Kidney (tissue), 14 donors: Measurements from ENCODE around the gene MMS22L. TPM values are rescaled to one million over a fixed set of nuclear protein-coding genes. Genes with fewer than 3 reads are reported as not detected.

ENCODE experiments used
- DNase-seq, 5 donors: peaks; one replicate each; pipeline ENCODE4 v3.0.0-alpha.2; 2013 to 2020
- FAIRE-seq: peaks from 2 replicates; lab custom pipeline; 2012; peaks lifted over from hg19 to GRCh38; lab: Jason Lieb, UNC
- H3K27ac ChIP-seq, 2 donors: one replicate each; pipeline ENCODE4 v1.7.0; 2013; ENCODE audit warnings: low read depth in 2 of 2, low read length in 2 of 2, inconsistent platforms in 1 of 2
- H3K27me3 ChIP-seq: one replicate; pipeline ENCODE4 v1.7.1; 2013; ENCODE audit warnings: low read length, inconsistent platforms; ENCODE audit not compliant: control insufficient read depth, insufficient read depth
- H3K36me3 ChIP-seq, 3 donors: one replicate each; pipeline versions ENCODE4 v1.7.0 to v1.7.1; 2013; ENCODE audit warnings: low read length in 3 of 3, control low read depth in 1 of 3, inconsistent platforms in 1 of 3; ENCODE audit not compliant: insufficient read depth in 3 of 3, control insufficient read depth in 2 of 3
- H3K4me1 ChIP-seq, 3 donors: one replicate each; pipeline versions ENCODE4 v1.7.0 to v1.7.1; 2013; ENCODE audit warnings: low read length in 3 of 3, inconsistent platforms in 1 of 3, low read depth in 1 of 3; ENCODE audit not compliant: control insufficient read depth in 2 of 3, insufficient read depth in 2 of 3
- H3K4me3 ChIP-seq, 3 donors: one replicate each; pipeline versions ENCODE4 v1.7.0 to v1.8.1; 2013; ENCODE audit warnings: low read length in 3 of 3, control low read depth in 1 of 3, inconsistent platforms in 1 of 3
- H3K9ac ChIP-seq, 3 donors: one replicate each; pipeline versions ENCODE4 v1.7.0 to v1.7.1; 2013; ENCODE audit warnings: low read length in 3 of 3, control low read depth in 1 of 3, inconsistent platforms in 1 of 3
- H3K9me3 ChIP-seq, 3 donors: one replicate each; pipeline versions ENCODE4 v1.7.0 to v1.7.1; 2013; ENCODE audit warnings: low read length in 3 of 3, control low read depth in 1 of 3, inconsistent platforms in 1 of 3; ENCODE audit not compliant: control insufficient read depth in 2 of 3, insufficient read depth in 1 of 3
- intact Hi-C: fragments of 100-400 bp; cut with DNase I; formaldehyde crosslinking; loops from one replicate; pipeline ENCODE4 v1.11.1; 2022
- polyA plus RNA-seq: library from polyadenylated mRNA; stranded (reverse); fragments of 350-450 nt; fragmentation: Illumina TruSeq; extraction: RNeasy Lipid Tissue Mini Kit (QIAGEN cat#74804); gene quantifications from one replicate; pipeline ENCODE4 v1.2.3, GENCODE V29; 2014; ENCODE audit warnings: low read depth, low replicate concordance; ENCODE audit not compliant: insufficient read depth
- total RNA-seq: library from RNA; stranded (reverse); fragmentation: NEBNext Ultra II Directional; extraction: Animal tissue kit (Norgen Biotek cat#: 25700); gene quantifications from one replicate; pipeline ENCODE4 v1.2.1, GENCODE V29; 2021
- TF ChIP-seq, protein P1 (sequence below): IDR thresholded peaks from 3 replicates; pipeline ENCODE4 v1.5.1; 2012; ENCODE audit warnings: mild to moderate bottlenecking, moderate library complexity, borderline replicate concordance; ENCODE audit not compliant: insufficient read depth; ENCODE audit errors: extremely low read depth
- donor health status: control.
- donor health status: control.
- donor health status: control.
- donor health status: control.
- donor health status: control.
- donor health status: DM: yes; HTN: yes; CAD: no.
- donor health status: Normal renal cell carcinoma (clear cell type).

Gene MMS22L
- total and polyA plus RNA-seq, 2 donors from 2014 or later, result 1.7 to 9.5 TPM

DNA sequence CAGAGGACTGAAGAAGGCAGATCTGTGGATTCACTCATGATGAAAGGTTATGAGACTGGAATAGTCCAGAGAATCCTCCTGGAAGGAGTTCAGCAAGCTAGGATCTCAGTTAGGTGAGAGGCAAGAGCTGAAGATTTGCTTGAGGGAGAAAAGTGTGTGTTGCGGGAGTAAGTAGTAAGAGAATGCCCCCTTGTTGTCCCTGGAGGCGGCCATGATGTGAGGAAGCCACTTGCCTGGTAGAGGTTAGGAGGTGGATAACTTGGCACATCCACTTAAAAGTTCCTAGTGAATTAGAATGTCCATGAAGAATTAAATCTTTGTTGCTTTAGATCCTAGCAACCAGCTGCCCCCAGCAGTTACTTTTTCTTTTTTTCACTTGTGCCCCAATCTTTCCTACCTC, 162.5 kb downstream of the MMS22L start:
- Histone ChIP-seq H3K4me3 (no peak overlapping the region), H3K36me3 (no peaks in the 10 kb centered on the region), H3K27ac (no peak overlapping the region), H3K9me3 (no peaks in the 10 kb centered on the region), H3K9ac (no peak overlapping the region), H3K4me1 (no peaks in the 10 kb centered on the region), H3K27me3 (no peaks in the 10 kb centered on the region)
- DNase-seq (no peak), FAIRE-seq (no peak)
- TF ChIP-seq, protein P1, sequence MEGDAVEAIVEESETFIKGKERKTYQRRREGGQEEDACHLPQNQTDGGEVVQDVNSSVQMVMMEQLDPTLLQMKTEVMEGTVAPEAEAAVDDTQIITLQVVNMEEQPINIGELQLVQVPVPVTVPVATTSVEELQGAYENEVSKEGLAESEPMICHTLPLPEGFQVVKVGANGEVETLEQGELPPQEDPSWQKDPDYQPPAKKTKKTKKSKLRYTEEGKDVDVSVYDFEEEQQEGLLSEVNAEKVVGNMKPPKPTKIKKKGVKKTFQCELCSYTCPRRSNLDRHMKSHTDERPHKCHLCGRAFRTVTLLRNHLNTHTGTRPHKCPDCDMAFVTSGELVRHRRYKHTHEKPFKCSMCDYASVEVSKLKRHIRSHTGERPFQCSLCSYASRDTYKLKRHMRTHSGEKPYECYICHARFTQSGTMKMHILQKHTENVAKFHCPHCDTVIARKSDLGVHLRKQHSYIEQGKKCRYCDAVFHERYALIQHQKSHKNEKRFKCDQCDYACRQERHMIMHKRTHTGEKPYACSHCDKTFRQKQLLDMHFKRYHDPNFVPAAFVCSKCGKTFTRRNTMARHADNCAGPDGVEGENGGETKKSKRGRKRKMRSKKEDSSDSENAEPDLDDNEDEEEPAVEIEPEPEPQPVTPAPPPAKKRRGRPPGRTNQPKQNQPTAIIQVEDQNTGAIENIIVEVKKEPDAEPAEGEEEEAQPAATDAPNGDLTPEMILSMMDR, result no peak
- intact Hi-C loops, result no loop called here

- no peak for DNase-seq
- TF ChIP-seq, protein P1, result no peak
- FAIRE-seq, result no peak
- no peaks in the 10 kb centered on the region for H3K4me1 ChIP-seq
- no peak overlapping the region for H3K27ac ChIP-seq
- H3K9ac ChIP-seq, result no peak overlapping the region
- no peaks in the 10 kb centered on the region for H3K9me3 ChIP-seq
- no peaks in the 10 kb centered on the region for H3K36me3 ChIP-seq
- no peak overlapping the region for H3K4me3 ChIP-seq
- intact Hi-C loops, result no loop called here
- no peaks in the 10 kb centered on the region for H3K27me3 ChIP-seq
Measured at GRCh38 chr6:97114645-97115044, 168.4 kb downstream of the MMS22L start.

DNA sequence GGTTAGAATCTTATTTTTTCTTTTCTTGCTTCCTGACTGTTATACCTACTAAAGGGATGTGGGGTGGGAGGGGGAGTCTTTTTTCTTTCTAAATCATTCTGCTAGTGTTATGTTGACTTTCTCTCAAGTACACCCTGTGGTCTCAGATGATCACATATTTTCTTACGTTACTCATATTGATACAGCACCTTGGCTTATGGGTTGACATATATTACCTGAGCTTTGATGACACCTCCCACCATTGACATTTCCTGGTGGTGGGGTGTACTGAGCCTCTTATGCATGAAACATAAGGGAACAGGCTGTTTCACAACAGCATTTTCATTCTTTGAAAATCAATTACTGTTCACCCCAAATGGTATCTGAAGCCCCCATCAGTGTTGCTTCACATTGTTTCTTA, 169.8 kb downstream of the MMS22L start:
- FAIRE-seq, result no peak
- Histone ChIP-seq H3K4me1 (no peaks in the 10 kb centered on the region), H3K4me3 (no peak overlapping the region), H3K36me3 (no peaks in the 10 kb centered on the region), H3K27me3 (no peaks in the 10 kb centered on the region), H3K27ac (no peak overlapping the region), H3K9ac (no peak overlapping the region), H3K9me3 (no peaks in the 10 kb centered on the region)
- TF ChIP-seq, protein P1, result no peak
- no peak for DNase-seq
- intact Hi-C loops, result no loop called here

GRCh38 chr6:97111243-97111642, 171.8 kb downstream of the MMS22L start:
- TF ChIP-seq, protein P1, result no peak
- DNase-seq, result no peak
- H3K27me3 ChIP-seq, result no peaks in the 10 kb centered on the region
- H3K9me3 ChIP-seq, result no peaks in the 10 kb centered on the region
- no peaks in the 10 kb centered on the region for H3K36me3 ChIP-seq
- no peaks in the 10 kb centered on the region for H3K4me1 ChIP-seq
- no peak overlapping the region for H3K27ac ChIP-seq
- H3K4me3 ChIP-seq, result no peak overlapping the region
- intact Hi-C loops, result no loop called here
- no peak overlapping the region for H3K9ac ChIP-seq
- no peak for FAIRE-seq
